Muscle layer of colon (tissue), 2 donors: ENCODE results near the gene CXCL12.

Source experiments
- H3K27ac ChIP-seq: one replicate; pipeline ENCODE4 v1.7.0; 2013; ENCODE audit warnings: low read depth, mild to moderate bottlenecking, low read length, moderate library complexity
- H3K27me3 ChIP-seq, 2 donors: one replicate each; pipeline ENCODE4 v1.7.0; 2013; ENCODE audit warnings: low read length in 2 of 2, mild to moderate bottlenecking in 2 of 2; ENCODE audit not compliant: insufficient read depth in 2 of 2, control insufficient read depth in 1 of 2
- H3K36me3 ChIP-seq: one replicate; pipeline ENCODE4 v1.7.0; 2013; ENCODE audit warnings: mild to moderate bottlenecking, low read length; ENCODE audit not compliant: insufficient read depth
- H3K4me1 ChIP-seq: one replicate; pipeline ENCODE4 v1.7.0; 2013; ENCODE audit warnings: mild to moderate bottlenecking, low read length; ENCODE audit not compliant: insufficient read depth
- H3K4me3 ChIP-seq, 2 donors: one replicate each; pipeline ENCODE4 v1.7.0; 2013; ENCODE audit warnings: low read length in 2 of 2, low read depth in 1 of 2, mild to moderate bottlenecking in 1 of 2, moderate library complexity in 1 of 2
- H3K9ac ChIP-seq: one replicate; pipeline ENCODE4 v1.7.0; 2013; ENCODE audit warnings: low read length
- H3K9me3 ChIP-seq: one replicate; pipeline ENCODE4 v1.7.0; 2013; ENCODE audit warnings: mild to moderate bottlenecking, low read length
- donor health status: abdominal sarcoma.
- donor health status: Adenocarcinoma of cecum.

CXCL12 gene

DNA sequence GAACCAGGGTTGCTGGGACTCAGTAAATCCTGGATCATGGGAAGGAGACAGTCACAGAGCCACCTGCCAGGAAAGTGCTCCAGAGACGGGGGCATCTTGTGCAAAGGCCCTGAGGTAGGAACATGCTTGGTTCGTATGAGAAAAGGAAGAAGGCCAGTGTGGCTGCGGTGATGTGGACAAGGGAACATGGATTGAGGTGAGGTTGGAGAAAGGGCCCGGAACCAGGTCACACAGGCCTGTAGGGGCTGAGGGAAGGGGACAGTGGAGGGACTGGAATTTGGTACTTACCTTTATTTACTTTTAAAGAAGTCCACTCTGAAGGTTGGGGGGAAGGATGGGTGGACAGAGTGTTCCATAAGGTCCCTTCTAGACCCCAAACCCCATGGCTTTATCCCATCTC is 32.9 kb upstream of the CXCL12 start:
- no peak overlapping the region for H3K4me3 ChIP-seq
- H3K27ac ChIP-seq, result no peak overlapping the region
- H3K27me3 ChIP-seq, result no peaks in the 10 kb centered on the region
- H3K36me3 ChIP-seq, result no peaks in the 10 kb centered on the region
- H3K4me1 ChIP-seq, result peaks cover 13% of the 10 kb centered on the region
- no peaks in the 10 kb centered on the region for H3K9me3 ChIP-seq
- H3K9ac ChIP-seq, result no peak overlapping the region

- no peaks in the 10 kb centered on the region for H3K9me3 ChIP-seq
- H3K36me3 ChIP-seq, result no peaks in the 10 kb centered on the region
- H3K27me3 ChIP-seq, result no peaks in the 10 kb centered on the region
- H3K4me3 ChIP-seq, result no peak overlapping the region
- peaks cover 13% of the 10 kb centered on the region for H3K4me1 ChIP-seq
- no peak overlapping the region for H3K9ac ChIP-seq
- H3K27ac ChIP-seq, result no peak overlapping the region
These were observed 32.0 kb upstream of the CXCL12 start for GRCh38 chr10:44416936-44417335.

DNA sequence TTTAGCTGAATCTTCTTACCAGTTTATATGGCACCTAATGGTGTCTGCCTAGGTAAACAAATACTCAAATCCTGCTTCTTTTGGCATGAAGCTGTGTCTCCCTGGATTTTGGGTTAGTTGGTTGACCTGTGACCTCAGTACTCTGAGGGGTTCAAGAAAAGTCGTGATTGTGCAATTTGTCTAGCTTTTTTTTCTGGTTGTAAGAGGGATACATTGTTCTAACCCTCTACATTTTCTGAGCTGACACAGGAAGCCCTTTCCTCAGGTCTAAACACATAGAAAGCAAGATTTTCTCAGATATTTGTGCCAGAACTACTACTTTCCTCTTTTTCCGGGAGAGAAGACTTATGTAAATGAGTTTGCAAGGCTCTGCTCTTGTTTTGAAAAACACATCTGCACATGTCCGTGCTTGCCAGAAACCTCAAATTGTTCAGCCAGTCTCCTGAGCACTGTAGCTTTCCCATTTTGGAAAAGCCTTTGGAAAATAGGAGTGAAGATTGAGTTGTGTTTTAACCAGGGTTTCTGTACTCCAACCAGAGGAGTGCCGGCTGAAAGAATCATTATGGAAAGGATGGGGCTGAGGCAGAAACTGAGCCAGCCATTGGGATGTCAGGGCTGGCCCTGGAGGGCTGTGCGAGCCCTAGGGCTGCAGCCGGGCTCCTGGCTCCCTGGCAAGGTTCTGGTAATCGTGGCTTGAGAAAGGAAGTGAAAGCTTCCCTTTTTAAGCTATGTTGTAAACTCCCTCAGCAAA is 31.3 kb upstream of the CXCL12 start:
- Histone ChIP-seq H3K4me1 (peaks cover 13% of the 10 kb centered on the region), H3K4me3 (no peak overlapping the region), H3K27ac (no peak overlapping the region), H3K9ac (no peak overlapping the region), H3K36me3 (no peaks in the 10 kb centered on the region), H3K9me3 (no peaks in the 10 kb centered on the region), H3K27me3 (no peaks in the 10 kb centered on the region)

- H3K4me1 ChIP-seq, result peaks cover 13% of the 10 kb centered on the region
- H3K36me3 ChIP-seq, result no peaks in the 10 kb centered on the region
- H3K4me3 ChIP-seq, result no peak overlapping the region
- H3K27ac ChIP-seq, result no peak overlapping the region
- no peaks in the 10 kb centered on the region for H3K27me3 ChIP-seq
- H3K9me3 ChIP-seq, result no peaks in the 10 kb centered on the region
- no peak overlapping the region for H3K9ac ChIP-seq
These were observed 30.2 kb upstream of the CXCL12 start for GRCh38 chr10:44415121-44415520.

DNA sequence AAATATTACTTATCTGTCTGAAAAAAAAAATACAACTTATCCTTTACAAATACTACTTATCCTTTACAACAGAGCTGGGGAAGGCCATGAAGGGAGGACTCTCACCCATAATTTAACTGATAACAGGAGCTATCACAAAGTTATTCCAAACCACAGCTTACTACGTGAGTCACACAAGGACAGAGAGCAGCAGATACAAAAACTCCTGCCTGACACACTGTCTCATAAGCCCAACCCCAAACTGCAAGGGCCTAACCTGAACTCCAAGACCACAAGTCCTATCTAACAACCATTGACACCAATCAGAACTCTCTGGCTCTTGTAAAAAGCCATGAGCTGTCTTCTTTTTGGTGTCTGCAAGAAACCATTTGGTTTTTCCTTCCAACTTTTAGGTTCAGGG is 28.5 kb upstream of the CXCL12 start:
- Histone ChIP-seq H3K4me3 (no peak overlapping the region), H3K9me3 (no peaks in the 10 kb centered on the region)

GRCh38 chr10:44411251-44411650 is 26.4 kb upstream of the CXCL12 start:
- Histone ChIP-seq H3K27me3 (no peaks in the 10 kb centered on the region), H3K4me1 (peaks cover 5% of the 10 kb centered on the region), H3K4me3 (no peak overlapping the region), H3K9me3 (no peaks in the 10 kb centered on the region), H3K9ac (no peak overlapping the region), H3K36me3 (no peaks in the 10 kb centered on the region), H3K27ac (no peak overlapping the region)

More for the DNA sequence above, 28.5 kb upstream of the CXCL12 start:
- no peaks in the 10 kb centered on the region for H3K36me3 ChIP-seq
- H3K27me3 ChIP-seq, result no peaks in the 10 kb centered on the region
- H3K27ac ChIP-seq, result no peak overlapping the region
- H3K4me1 ChIP-seq, result peaks cover 13% of the 10 kb centered on the region
- no peak overlapping the region for H3K9ac ChIP-seq

GRCh38 chr10:44404741-44405437 is 20.0 kb upstream of the CXCL12 start:
- Histone ChIP-seq H3K27me3 (no peaks in the 10 kb centered on the region), H3K4me3 (no peak overlapping the region), H3K9me3 (no peaks in the 10 kb centered on the region), H3K27ac (no peak overlapping the region), H3K36me3 (no peaks in the 10 kb centered on the region), H3K9ac (no peak overlapping the region), H3K4me1 (no peaks in the 10 kb centered on the region)

- H3K4me3 ChIP-seq, result no peak overlapping the region
- no peaks in the 10 kb centered on the region for H3K9me3 ChIP-seq
- no peak overlapping the region for H3K9ac ChIP-seq
- H3K27ac ChIP-seq, result no peak overlapping the region
- H3K27me3 ChIP-seq, result no peaks in the 10 kb centered on the region
- no peaks in the 10 kb centered on the region for H3K36me3 ChIP-seq
- no peaks in the 10 kb centered on the region for H3K4me1 ChIP-seq
These were observed 17.7 kb upstream of the CXCL12 start for GRCh38 chr10:44402465-44403195.

- Histone ChIP-seq H3K36me3 (no peaks in the 10 kb centered on the region), H3K4me1 (peaks cover 5% of the 10 kb centered on the region), H3K27me3 (no peaks in the 10 kb centered on the region), H3K9ac (no peak overlapping the region), H3K27ac (no peak overlapping the region), H3K9me3 (no peaks in the 10 kb centered on the region), H3K4me3 (no peak overlapping the region)
These were observed 15.6 kb upstream of the CXCL12 start for GRCh38 chr10:44400541-44400940.

GRCh38 chr10:44399659-44400451 is 15.0 kb upstream of the CXCL12 start:
- Histone ChIP-seq H3K9me3 (no peaks in the 10 kb centered on the region), H3K4me3 (no peak overlapping the region), H3K27ac (no peak overlapping the region), H3K36me3 (no peaks in the 10 kb centered on the region), H3K4me1 (peaks cover 5% of the 10 kb centered on the region), H3K9ac (no peak overlapping the region), H3K27me3 (no peaks in the 10 kb centered on the region)
